K562 (cell line): ENCODE results near the gene SRP72. TPM values are rescaled to one million over a fixed set of nuclear protein-coding genes. Genes with fewer than 3 reads are reported as not detected.

Experiments used
- ATAC-seq: fragments of 200-7000 bp; cut with Tn5 transposase; 3 replicates; pipeline ENCODE4 v1.9.1; 2020; ENCODE audit warnings: moderate library complexity
- BruUV-seq: library from RNA; stranded (reverse); fragments of 400-500 nt; replicated peaks from 2 replicates; lab custom pipeline; 2021; lab: Mats Ljungman, UMichigan
- CTCF ChIA-PET: fragments of 300-600 bp; formaldehyde crosslinking; extraction: SDS; loops from one replicate; lab custom pipeline; 2021; ENCODE audit warnings: low intra/inter-chr PET ratio; lab: Yijun Ruan, JAX
- POLR2A ChIA-PET: fragments of 300-600, 350-650 bp; sonication (Branson Sonifier 250); formaldehyde crosslinking; extraction: SDS; loops from one replicate; lab custom pipeline; 2021; ENCODE audit warnings: antibody characterized with exemption, inconsistent platforms; lab: Yijun Ruan, JAX
- DNase-seq, 4 experiments: peaks; one replicate each; pipeline versions ENCODE4 v3.0.0 to v3.0.0-alpha.2; 2011 to 2018; ENCODE audit warnings: low spot score in 3 of 4, mixed read lengths in 3 of 4; ENCODE audit errors: extremely low read depth in 1 of 4
- FAIRE-seq: peaks from 2 replicates; lab custom pipeline; 2011; peaks lifted over from hg19 to GRCh38; lab: Jason Lieb, UNC
- H2AFZ ChIP-seq: 2 replicates; pipeline ENCODE4 v1.6.0; 2011; ENCODE audit warnings: low read depth, low read length, control low read depth, inconsistent platforms
- H3K27ac ChIP-seq: fragments of 200-600 bp; 3 replicates; pipeline ENCODE4 v1.8.0; 2011; ENCODE audit warnings: low read depth, mild to moderate bottlenecking, control low read depth, inconsistent platforms, low read length, moderate library complexity, mixed read lengths; ENCODE audit errors: extremely low read depth
- H3K27me3 ChIP-seq, 2 experiments: fragments of 300-600 bp in 1 of 2; 2 replicates in 1 of 2; 3 replicates in 1 of 2; pipeline versions ENCODE4 v1.6.0 to v1.8.0; 2011; ENCODE audit warnings: inconsistent platforms in 2 of 2, low read length in 2 of 2, mild to moderate bottlenecking in 1 of 2, mixed read lengths in 1 of 2, moderate library complexity in 1 of 2; ENCODE audit not compliant: control insufficient read depth in 2 of 2, insufficient read depth in 2 of 2
- H3K36me3 ChIP-seq: fragments of 300-600 bp; 3 replicates; pipeline ENCODE4 v1.8.0; 2011; ENCODE audit warnings: mild to moderate bottlenecking, low read length, inconsistent platforms; ENCODE audit not compliant: control insufficient read depth, insufficient read depth
- H3K4me1 ChIP-seq, 2 experiments: fragments of 200-600 bp in 1 of 2; replicated peaks in 1 of 2; 2 replicates in 1 of 2; 3 replicates in 1 of 2; pipeline versions ENCODE4 v1.5.1 to v1.8.0; 2011; ENCODE audit warnings: inconsistent platforms in 2 of 2, low read length in 2 of 2, mild to moderate bottlenecking in 1 of 2, mixed read lengths in 1 of 2, moderate library complexity in 1 of 2; ENCODE audit not compliant: control insufficient read depth in 2 of 2, insufficient read depth in 2 of 2
- H3K4me2 ChIP-seq: 2 replicates; pipeline ENCODE4 v1.6.1; 2011; ENCODE audit warnings: low read length, control low read depth, inconsistent platforms, mixed read lengths; ENCODE audit not compliant: insufficient read depth
- H3K4me3 ChIP-seq: fragments of 200-600 bp; sonication (generic), shearing (Covaris generic); 2 replicates; pipeline ENCODE4 v1.5.1; 2016; ENCODE audit warnings: control low read depth, inconsistent platforms
- H3K79me2 ChIP-seq: fragments of 200-600 bp; 3 replicates; pipeline ENCODE4 v1.8.0; 2011; ENCODE audit warnings: low read length, inconsistent platforms; ENCODE audit not compliant: control insufficient read depth, insufficient read depth
- H3K9ac ChIP-seq, 2 experiments: 2 replicates each; pipeline versions ENCODE4 v1.6.0 to v1.6.1; 2011; ENCODE audit warnings: low read depth in 2 of 2, low read length in 2 of 2, control low read depth in 1 of 2, inconsistent platforms in 1 of 2, mild to moderate bottlenecking in 1 of 2, mixed read lengths in 1 of 2; ENCODE audit not compliant: insufficient read depth in 1 of 2
- H3K9me1 ChIP-seq: one replicate; pipeline ENCODE4 v1.6.0; 2011; ENCODE audit warnings: inconsistent platforms, mild to moderate bottlenecking, low read length, moderate library complexity; ENCODE audit not compliant: control insufficient read depth, insufficient read depth
- H3K9me3 ChIP-seq: replicated peaks from 2 replicates; pipeline ENCODE4 v1.5.1; 2011; ENCODE audit warnings: low read depth, low read length, inconsistent platforms; ENCODE audit not compliant: control insufficient read depth, insufficient read depth
- H4K20me1 ChIP-seq: replicated peaks from 2 replicates; pipeline ENCODE4 v1.6.1; 2011; ENCODE audit warnings: low read length, inconsistent platforms, mixed read lengths; ENCODE audit not compliant: control insufficient read depth, insufficient read depth
- CEBPG ChIP-seq, 3 experiments: fragments of 200-800 bp in 1 of 3; sonication (Bioruptor generic) in 1 of 3; sonication (generic) in 1 of 3; formaldehyde crosslinking in 1 of 3; IDR thresholded peaks in 2 of 3; conservative IDR thresholded peaks in 1 of 3; 2 replicates each; pipeline versions ENCODE4 v1.6.1 to v1.8.0; 2016 to 2022; ENCODE audit warnings: missing compliant biosample characterization in 2 of 3, missing genetic modification characterization in 2 of 3, mild to moderate bottlenecking in 1 of 3, missing genetic modification reagents in 1 of 3
- NFRKB ChIP-seq: fragments of 450-650 bp; IDR thresholded peaks from 2 replicates; pipeline ENCODE4 v1.6.1; 2016; ENCODE audit warnings: low read depth
- WGBS: fragments of 100-300 bp; shearing (Covaris generic); methylation state at CpG from one replicate; pipeline ENCODE4 v1.1.6; 2016; ENCODE audit warnings: low coverage, mixed read lengths; ENCODE audit not compliant: insufficient coverage; ENCODE audit errors: missing lambda C conversion rate; 5-methylcytosine and 5-hydroxymethylcytosine counted together
- in situ Hi-C: fragments of 300-500 bp; cut with MboI; formaldehyde crosslinking; loops from 4 replicates; pipeline ENCODE4 v1.15.0; 2018; ENCODE audit warnings: inconsistent platforms, mixed read lengths
- intact Hi-C: fragments of 100-400 bp; cut with micrococcal nuclease; formaldehyde crosslinking; loops from 2 replicates; pipeline ENCODE4 v1.14.2; 2022
- polyA plus RNA-seq, 8 experiments: library from polyadenylated mRNA; depleted of rRNA in 4 of 8; stranded (reverse) in 5 of 8; unstranded in 3 of 8; fragments of >200 nt; fragmentation: Nextera tagmentation in 2 of 8; fragmentation: Illumina TruSeq in 1 of 8; extraction: Ambion mirVana in 2 of 8; extraction: Trizol in 1 of 8; gene quantifications; 2 replicates each; pipeline versions ENCODE4 v1.2.1 to v1.2.3, GENCODE V29; 2011 to 2014; ENCODE audit warnings: inconsistent platforms in 1 of 8, missing spikeins in 1 of 8
- total RNA-seq, 7 experiments: library from RNA; depleted of rRNA in 6 of 7; stranded (reverse); fragments of >200 nt in 6 of 7; fragmentation: Illumina TruSeq in 2 of 7; extraction: Trizol in 2 of 7; gene quantifications; 2 replicates each; pipeline versions ENCODE4 v1.2.1 to v1.2.3, GENCODE V29; 2011 to 2021; ENCODE audit warnings: low replicate concordance in 1 of 7
- TF ChIP-seq, protein P1 (sequence below), 3 experiments: IDR thresholded peaks in 2 of 3; conservative IDR thresholded peaks in 1 of 3; 2 replicates each; pipeline ENCODE4 v1.5.1; 2011 to 2012; ENCODE audit warnings: low read length in 3 of 3, mild to moderate bottlenecking in 3 of 3, control low read depth in 2 of 3, improper control_type of control experiment in 1 of 3, inconsistent platforms in 1 of 3, low read depth in 1 of 3, mixed read lengths in 1 of 3, moderate library complexity in 1 of 3; ENCODE audit not compliant: insufficient read depth in 2 of 3
- TF ChIP-seq, protein P2 (sequence below): fragments of 250-450 bp; sonication (Bioruptor Pico); IDR thresholded peaks from 2 replicates; pipeline ENCODE4 v1.5.0; 2022; ENCODE audit warnings: mild to moderate bottlenecking

The SRP72 gene
- total and polyA plus RNA-seq, 9 of the 15 experiments (the other 6 are each of a cell fraction or from before 2014, with no cell fraction given) = 124 to 341 (median 202) TPM

DNA sequence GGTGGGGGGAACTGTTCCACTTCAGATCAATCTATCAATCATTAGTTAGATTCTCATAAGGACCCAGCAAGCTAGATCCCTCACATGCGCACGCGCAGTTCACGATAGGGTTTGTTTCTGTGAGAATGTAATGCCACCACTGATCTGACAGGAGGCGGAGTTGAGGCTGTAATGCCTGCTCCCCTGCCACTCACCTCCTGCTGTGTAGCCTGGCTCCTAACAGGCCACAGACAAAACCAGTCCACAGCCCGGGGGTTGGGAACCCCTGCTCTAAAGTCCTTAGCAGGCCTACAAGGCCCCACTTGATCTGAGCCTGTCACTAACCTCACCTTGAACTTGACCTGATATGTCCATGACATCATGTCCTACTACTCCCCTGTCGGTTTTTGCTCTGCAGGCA lies 68.5 kb downstream of the SRP72 start:
- H3K9me1 ChIP-seq = no peaks in the 10 kb centered on the region
- H3K9me3 ChIP-seq = no peaks in the 10 kb centered on the region; the same call in 1 of the 2 replicates
- intact Hi-C loops (no loop called here), in situ Hi-C loops (no loop called here)
- DNase-seq = no peak
- no peaks in the 10 kb centered on the region for H3K27me3 ChIP-seq
- no peak overlapping the region for H3K27ac ChIP-seq
- no peaks in the 10 kb centered on the region for H4K20me1 ChIP-seq
- WGBS = 58% methylated on average over 7 of the region's 7 CpGs
- BruUV-seq = no TSS peak
- POLR2A ChIA-PET = interaction anchor here (1.0 kb wide), 1 partner anchor 9 kb away, joined by 6 read pairs; no protein-coding TSS in a partner anchor
- H2AFZ ChIP-seq = no peak overlapping the region
- H3K36me3 ChIP-seq = no peaks in the 10 kb centered on the region; the same call in 2 of the 3 replicates
- H3K9ac ChIP-seq = no peak overlapping the region
- H3K4me1 ChIP-seq = peaks cover 2 to 17% of the 10 kb centered on the region in 2 experiments
- CTCF ChIA-PET = no interaction called here
- H3K4me3 ChIP-seq = no peak overlapping the region
- TF ChIP-seq, protein P1, sequence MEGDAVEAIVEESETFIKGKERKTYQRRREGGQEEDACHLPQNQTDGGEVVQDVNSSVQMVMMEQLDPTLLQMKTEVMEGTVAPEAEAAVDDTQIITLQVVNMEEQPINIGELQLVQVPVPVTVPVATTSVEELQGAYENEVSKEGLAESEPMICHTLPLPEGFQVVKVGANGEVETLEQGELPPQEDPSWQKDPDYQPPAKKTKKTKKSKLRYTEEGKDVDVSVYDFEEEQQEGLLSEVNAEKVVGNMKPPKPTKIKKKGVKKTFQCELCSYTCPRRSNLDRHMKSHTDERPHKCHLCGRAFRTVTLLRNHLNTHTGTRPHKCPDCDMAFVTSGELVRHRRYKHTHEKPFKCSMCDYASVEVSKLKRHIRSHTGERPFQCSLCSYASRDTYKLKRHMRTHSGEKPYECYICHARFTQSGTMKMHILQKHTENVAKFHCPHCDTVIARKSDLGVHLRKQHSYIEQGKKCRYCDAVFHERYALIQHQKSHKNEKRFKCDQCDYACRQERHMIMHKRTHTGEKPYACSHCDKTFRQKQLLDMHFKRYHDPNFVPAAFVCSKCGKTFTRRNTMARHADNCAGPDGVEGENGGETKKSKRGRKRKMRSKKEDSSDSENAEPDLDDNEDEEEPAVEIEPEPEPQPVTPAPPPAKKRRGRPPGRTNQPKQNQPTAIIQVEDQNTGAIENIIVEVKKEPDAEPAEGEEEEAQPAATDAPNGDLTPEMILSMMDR (IDR thresholded peaks at IDR 0.05 in 2 of 3, conservative IDR thresholded peaks at IDR 0.05 in 1 of 3; ENCODE audit: insufficient read depth in 2 of 3, low read depth in 1 of 3, low read length in 3 of 3) = 0 out of 6 replicates have a peak, but pooled peaks have one; percentile 3 to 14 (median 7)
- TF ChIP-seq NFRKB = no peak
- FAIRE-seq = no peak
- ATAC-seq = peak; percentile 20
- H3K79me2 ChIP-seq = peaks cover 12% of the 10 kb centered on the region; the same call in 2 of the 3 replicates
- no peak overlapping the region for H3K4me2 ChIP-seq

DNA sequence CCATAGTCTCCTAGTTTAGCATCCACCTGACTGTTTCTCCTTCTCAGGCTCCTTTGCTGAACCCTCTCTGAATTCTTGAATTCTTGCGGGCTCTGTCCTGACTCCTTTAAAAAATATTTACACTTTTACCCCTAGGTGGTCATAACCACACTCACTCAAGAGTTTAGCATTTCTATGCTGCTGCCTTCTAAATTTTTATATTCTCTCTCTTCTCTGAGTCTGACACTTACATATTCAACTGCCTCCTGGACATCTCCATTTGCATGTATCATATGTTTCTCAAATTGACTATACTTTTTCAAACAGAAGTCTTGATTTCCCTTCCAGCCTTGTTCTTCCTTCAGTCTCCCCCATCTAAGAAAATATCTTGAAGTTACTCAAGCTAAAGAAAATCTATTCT lies 69.7 kb downstream of the SRP72 start:
- ATAC-seq = no peak
- 85% methylated on average over 1 of the region's 1 CpG for WGBS
- no peak overlapping the region for H3K9ac ChIP-seq
- no peaks in the 10 kb centered on the region for H4K20me1 ChIP-seq
- ChIA-PET POLR2A (no interaction called here), CTCF (no interaction called here)
- no peak overlapping the region for H2AFZ ChIP-seq
- H3K36me3 ChIP-seq = no peaks in the 10 kb centered on the region; the same call in 2 of the 3 replicates
- H3K79me2 ChIP-seq = peaks cover under 1% of the 10 kb centered on the region; the same call in 1 of the 3 replicates
- no peak overlapping the region for H3K4me2 ChIP-seq
- peaks cover 0 to 5% of the 10 kb centered on the region in 2 experiments; a peak in 3 of 5 replicates for H3K4me1 ChIP-seq
- no peaks in the 10 kb centered on the region for H3K27me3 ChIP-seq
- no peak overlapping the region for H3K27ac ChIP-seq
- DNase-seq = no peak
- H3K9me3 ChIP-seq = no peaks in the 10 kb centered on the region; the same call in 1 of the 2 replicates
- no TSS peak for BruUV-seq
- TF ChIP-seq, protein P2, sequence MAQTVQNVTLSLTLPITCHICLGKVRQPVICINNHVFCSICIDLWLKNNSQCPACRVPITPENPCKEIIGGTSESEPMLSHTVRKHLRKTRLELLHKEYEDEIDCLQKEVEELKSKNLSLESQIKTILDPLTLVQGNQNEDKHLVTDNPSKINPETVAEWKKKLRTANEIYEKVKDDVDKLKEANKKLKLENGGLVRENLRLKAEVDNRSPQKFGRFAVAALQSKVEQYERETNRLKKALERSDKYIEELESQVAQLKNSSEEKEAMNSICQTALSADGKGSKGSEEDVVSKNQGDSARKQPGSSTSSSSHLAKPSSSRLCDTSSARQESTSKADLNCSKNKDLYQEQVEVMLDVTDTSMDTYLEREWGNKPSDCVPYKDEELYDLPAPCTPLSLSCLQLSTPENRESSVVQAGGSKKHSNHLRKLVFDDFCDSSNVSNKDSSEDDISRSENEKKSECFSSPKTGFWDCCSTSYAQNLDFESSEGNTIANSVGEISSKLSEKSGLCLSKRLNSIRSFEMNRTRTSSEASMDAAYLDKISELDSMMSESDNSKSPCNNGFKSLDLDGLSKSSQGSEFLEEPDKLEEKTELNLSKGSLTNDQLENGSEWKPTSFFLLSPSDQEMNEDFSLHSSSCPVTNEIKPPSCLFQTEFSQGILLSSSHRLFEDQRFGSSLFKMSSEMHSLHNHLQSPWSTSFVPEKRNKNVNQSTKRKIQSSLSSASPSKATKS (CRISPR knock-in tag) = no peak
- TF ChIP-seq CEBPG (CRISPR knock-in tag; IDR thresholded peaks at IDR 0.05) (no peak), CEBPG (tag; conservative IDR thresholded peaks at IDR 0.05 in 1 of 2, IDR thresholded peaks at IDR 0.05 in 1 of 2) (no peak)
- in situ Hi-C loops = no loop called here
- intact Hi-C loops = no loop called here
- H3K9me1 ChIP-seq = no peaks in the 10 kb centered on the region
- H3K4me3 ChIP-seq = no peak overlapping the region
- no peak for FAIRE-seq
